SW480 (cell line): Measurements from ENCODE around the gene RTL1.

Experiments
- DNase-seq: peaks from one replicate; pipeline ENCODE4 v3.0.0-alpha.2; 2016; ENCODE audit warnings: low spot score

RTL1 gene

DNA sequence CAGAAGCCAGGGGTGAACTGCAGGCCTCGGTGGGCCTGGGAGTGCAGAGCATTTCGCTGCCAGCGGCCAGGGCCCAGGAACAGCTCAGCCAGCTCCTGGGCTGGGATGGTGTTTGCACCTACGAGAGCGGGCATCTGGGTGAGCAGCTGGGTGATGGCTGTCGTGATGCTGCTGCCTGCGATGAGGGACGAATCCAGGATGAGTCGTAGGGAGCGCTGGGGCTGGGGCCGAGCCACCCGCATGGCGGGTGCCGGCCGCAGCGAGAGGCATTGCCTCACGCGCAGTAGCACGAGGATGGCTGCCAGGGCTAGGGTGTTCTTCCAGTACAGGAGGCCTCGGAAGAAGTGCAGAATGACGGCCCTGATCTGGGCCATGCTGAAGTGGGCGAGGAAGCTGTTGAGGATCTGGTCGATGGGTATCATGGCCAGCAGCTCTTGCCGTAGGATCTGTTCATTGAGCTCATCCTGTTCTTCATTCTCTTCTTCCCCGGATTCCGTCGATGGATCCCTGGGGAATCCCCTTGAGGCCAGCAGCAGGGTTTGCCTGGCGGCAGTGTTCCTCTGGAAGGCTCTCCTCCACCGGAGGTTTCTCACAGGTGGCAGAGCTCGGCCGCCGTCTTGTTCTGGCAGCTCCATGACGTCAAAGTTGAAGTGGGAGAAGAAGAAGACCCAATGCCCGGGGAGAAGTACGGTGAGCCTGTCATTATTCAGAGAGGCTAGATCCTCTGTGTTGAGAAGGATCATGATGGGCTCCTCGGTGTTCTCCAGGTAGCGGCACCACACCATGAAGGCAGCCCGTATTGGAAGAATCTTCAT, 22.1 kb downstream of the RTL1 start:
- no peak for DNase-seq

- DNase-seq: no peak
Measured at GRCh38 chr14:100880271-100881101, 23.0 kb downstream of the RTL1 start.

GRCh38 chr14:100879782-100880181, 23.7 kb downstream of the RTL1 start:
- DNase-seq: no peak

GRCh38 chr14:100879194-100879593, 24.3 kb downstream of the RTL1 start:
- DNase-seq: no peak

DNA sequence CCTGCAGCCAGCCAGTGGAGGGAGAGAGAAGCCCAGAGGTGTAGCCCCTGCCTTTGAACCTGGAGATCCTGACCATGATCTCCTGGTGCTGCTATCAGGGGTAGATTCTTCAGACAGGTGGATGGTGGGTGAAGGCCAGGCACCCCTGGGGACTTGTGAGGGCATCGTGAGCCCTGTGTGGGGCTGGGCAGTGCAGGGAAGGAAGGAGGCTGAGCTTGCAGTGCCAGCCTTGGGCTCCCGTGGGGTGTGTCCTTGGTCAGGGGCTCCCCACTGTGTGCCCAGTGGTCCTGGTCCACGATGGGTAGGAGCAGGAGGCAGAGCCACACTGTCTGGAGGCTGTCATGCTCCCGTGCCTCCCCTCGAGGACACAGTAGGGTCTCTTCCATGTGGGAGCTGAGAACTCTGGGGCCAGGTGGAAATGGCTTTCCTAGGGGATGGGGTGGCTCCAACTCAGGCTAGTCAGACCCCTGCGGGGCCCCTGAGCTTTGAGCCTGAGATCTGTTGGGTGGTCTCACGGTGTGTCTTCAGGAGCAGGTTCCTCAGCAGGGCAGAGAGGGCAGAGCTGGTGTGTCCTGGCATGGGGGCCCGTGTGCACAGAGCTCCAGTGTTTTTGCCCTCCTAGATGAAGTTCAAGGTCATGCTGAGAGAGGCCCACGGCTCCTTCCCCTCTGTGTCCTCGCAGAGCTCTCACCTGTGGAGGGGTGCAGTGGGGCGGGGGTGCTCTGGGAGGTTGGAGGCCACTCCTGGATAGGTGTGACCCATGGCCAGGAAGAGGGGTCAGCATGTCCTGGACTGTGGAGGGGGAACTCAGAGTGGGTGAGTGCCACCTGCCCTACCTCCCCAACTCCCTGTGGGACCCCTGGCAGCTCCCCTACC, 25.0 kb downstream of the RTL1 start:
- DNase-seq: no peak

- no peak for DNase-seq
Measured at GRCh38 chr14:100875861-100876590, 27.5 kb downstream of the RTL1 start.

GRCh38 chr14:100875126-100875525, 28.4 kb downstream of the RTL1 start:
- no peak for DNase-seq

DNA sequence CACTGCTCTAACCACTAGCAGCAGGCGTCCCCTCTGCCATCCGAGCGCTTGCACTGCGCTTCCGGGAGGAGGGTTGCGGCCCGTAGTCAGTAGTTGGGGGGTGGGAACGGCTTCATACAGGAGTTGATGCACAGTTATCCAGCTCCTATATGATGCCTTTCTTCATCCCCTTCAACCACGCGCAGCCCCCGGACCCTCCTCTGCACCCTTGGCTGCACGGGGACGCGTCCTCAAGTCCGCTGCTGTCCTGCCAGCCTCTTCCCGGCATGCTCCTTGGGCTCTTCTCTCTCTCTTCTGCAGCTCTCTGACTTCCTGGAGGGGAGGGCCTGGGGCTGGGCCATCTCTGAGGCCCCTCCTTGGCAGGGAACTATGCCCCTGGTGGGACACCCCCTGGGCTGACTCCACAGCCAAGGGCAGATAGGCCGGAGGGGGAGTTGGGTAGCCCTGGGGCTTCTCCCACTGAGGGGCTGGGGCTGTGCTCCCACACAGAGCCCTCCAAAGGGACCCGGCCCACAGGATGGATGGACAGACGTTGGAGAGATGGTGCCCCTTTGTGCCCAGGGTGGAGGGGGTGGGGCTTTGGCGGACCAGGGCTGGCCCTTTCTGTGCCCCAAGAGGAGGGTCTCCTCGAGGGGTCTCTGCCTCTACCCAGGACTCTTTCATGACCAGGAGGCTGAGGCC, 29.0 kb downstream of the RTL1 start:
- no peak for DNase-seq

DNA sequence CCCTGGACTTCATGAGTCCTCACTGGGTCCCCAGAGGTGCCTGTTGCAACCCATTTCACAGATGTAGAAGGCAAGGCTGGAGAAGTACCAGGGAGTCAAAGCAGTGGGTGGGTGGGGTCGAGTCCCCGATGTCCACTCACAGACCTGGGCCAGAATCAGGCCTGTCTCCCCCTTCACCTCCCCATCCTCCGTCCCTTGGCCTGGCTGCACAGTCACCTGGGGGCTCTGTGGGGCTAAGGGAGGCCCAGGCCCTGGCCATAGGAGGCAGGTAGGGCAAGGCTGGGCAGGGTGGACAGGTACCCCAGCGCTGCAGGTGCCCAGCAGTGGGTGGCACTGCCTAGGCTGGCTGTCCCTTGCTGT, 29.5 kb downstream of the RTL1 start:
- no peak for DNase-seq

GRCh38 chr14:100873096-100873482, 30.4 kb downstream of the RTL1 start:
- no peak for DNase-seq

DNA sequence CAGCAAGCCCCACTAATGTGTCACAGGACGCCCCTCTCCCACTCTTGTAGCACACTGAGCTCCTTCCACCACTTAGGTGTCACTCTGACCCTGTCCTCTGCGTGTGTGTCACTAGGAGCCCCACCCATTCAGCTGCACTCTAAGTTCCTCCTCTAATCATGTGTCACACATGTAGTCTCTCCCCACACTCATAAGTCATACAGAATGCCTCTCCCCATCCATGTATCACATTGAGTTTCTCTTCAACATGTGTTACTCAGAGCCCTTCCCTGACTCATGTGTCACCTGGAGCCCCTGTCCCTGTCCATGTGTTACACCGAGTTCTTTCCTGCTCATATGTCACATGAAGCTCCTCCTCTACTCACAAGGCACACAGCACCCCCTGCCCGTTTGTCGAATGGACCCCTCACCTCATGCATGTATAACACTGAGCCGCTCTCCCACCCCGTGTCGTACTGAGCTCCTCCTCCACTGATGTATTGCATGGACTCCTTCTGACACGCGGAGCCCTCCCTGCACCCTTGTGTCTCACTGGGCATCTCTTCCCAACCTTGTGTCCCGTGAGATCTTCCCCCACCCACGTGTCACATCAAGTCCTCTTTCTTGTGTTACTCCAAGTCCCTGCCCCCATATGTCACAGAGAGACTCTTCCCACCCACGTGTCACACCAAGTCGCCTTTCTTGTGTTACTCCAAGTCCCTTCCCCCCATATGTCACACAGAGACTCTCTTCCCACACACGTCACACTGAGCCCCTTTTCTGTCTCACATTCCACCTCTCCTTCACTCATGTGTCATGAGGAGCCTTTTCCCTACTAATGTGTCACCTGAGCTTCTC, 31.0 kb downstream of the RTL1 start:
- peak; percentile 32 for DNase-seq

DNA sequence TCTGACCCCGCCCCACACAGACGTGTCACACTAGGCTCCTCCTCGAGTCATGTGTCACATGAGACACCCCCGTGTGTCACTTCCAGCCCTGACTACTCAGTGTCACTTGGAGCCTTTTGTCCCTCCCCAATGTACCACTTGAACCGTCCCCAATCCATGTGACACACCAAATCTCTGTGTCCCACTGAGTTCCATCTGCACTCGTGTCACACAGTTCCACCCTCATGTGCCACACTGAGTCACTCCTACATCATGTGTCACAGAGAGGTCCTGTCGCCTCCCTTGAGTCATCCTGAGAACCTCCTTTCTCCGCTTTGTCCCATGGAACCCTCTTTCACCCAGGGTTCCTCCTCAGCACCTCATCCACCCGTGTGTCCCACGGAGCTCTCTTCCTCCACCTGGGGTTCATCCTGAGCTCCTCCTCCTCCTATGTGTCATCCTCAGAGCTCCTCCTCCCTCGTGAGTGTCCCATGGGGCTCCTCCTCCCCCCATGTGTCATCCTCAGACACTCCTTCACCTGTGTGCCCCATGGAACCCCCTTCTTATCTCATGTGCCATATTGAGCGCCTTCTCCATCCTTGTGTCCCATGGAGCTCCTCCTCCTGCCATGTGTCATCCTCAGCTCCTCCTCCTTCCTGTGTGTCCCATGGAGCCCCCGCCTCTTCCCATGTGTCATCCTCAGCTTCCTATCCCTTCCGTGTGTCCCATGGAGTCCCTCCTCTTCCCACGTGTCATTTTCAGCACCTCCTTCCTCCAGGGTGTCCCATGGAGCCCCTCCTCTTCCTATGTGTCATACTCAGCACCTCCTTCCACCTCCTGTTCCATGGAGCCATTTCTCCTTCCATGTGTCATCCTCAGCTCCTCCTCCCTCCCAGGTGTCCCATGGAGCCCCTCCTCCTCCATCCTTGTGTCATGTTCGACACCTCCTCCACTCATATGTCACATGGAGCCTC, 32.0 kb downstream of the RTL1 start:
- peak; percentile 82 for DNase-seq

DNA sequence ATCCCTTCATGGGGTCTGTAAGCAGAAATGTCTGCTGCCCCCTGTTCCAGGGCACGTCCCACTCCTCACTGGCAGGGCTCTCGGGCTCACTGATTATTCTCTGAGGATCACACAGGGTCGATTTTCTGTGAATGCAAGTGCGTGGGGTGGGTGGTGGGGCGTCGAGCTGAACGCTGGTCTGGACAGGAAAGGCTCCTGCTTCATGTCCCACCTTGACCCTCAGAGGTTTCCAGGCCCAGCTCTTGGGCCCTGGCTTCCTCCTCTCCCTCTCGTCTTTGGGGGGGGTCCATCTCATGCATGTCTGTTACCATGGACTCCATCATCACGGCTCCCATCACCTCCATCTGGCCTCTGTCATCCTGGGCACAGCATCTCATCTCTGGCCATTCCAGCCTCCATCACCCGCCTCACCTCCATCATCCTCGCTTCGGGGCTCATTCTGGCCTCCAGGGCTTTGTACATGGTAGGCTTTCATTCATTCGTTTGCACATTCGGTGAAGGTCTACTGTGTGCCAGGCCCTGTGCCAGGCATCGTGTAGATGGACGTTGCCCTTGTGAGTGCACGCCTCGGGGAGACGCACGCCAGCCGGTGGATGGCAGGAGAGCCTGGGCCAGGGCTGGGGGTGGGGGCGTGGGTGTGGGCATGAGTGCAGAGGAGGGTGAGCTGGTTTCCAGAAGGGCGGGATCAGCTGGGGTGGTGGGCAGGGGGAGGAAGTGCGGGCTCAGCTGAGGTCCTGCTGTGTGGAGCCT, 34.7 kb downstream of the RTL1 start:
- DNase-seq: no peak

- no peak for DNase-seq
Measured at GRCh38 chr14:100867631-100868315, 35.7 kb downstream of the RTL1 start.

DNA sequence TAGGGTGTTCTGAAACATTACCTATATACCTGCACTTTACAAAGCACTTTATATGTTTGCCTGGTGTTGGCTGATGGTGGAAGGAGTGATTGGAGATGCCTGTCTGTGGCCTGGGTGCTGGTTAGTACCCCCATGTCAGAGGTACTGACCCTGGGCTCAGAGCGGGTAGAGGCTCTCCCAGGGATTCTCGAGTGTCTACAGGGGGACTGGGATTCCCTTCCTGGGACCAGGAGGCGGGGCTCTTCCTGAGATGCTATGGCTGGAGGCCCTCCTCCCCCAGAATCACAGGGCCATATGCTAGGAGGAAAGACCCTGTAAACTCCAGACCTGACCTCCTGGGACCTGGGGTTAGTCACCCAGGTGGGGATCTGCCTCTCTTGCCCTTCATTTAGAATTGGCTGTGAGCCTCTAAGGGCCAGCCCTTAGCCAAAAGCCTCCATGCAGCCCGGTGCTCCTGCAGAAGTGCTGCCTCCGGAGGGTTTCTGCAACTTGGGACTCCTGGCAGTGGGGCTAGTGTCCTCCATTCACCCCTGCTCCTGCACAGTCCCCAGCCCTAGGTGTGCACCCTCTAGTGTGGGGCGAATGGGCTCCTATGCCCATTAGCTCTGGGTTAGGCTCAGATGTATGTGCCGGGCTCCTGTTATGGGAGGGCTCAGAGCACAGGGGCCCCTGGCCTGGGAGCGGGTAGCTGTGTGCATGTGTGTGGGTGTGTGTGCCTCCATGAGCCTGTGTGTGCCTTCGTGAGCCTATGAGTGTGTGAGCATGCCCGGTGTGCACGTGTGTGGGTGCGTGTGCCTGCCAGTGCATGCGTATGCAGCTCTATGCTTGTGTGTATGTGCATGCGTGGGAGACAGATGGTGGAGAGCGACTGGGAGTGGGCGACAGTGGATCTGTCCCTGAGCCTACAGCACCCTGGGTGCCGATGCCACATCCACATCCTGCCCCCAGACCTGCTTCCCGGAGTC, 36.6 kb downstream of the RTL1 start:
- no peak for DNase-seq
